AG09309 (cell line): ENCODE data around the gene MYEOV.

Experiments
- DNase-seq: peaks from one replicate; pipeline ENCODE4 v3.0.0-alpha.2; 2010; ENCODE audit warnings: low read depth
- H3K4me3 ChIP-seq: 2 replicates; pipeline ENCODE4 v1.5.1; 2011; ENCODE audit warnings: mild to moderate bottlenecking, low read depth, low read length, moderate library complexity; ENCODE audit not compliant: control insufficient read depth
- CTCF ChIP-seq: IDR thresholded peaks from 2 replicates; pipeline ENCODE4 v1.5.1; 2011; ENCODE audit warnings: mild to moderate bottlenecking, low read depth, low read length, inconsistent platforms; ENCODE audit not compliant: insufficient read depth, control insufficient read depth; ENCODE audit errors: missing control alignments

The MYEOV gene

GRCh38 chr11:69300120-69301060 lies 6.4 kb downstream of the MYEOV start:
- DNase-seq, result no peak
- H3K4me3 ChIP-seq, result no peak overlapping the region

GRCh38 chr11:69301081-69301454 lies 7.1 kb downstream of the MYEOV start:
- no peak overlapping the region for H3K4me3 ChIP-seq
- TF ChIP-seq CTCF, result no peak
- DNase-seq, result no peak

More at GRCh38 chr11:69300120-69301060, 6.4 kb downstream of the MYEOV start:
- TF ChIP-seq CTCF, result no peak

GRCh38 chr11:69301455-69302401 lies 7.8 kb downstream of the MYEOV start:
- no peak for DNase-seq
- H3K4me3 ChIP-seq, result no peak overlapping the region
- no peak for TF ChIP-seq CTCF

- DNase-seq, result no peak
- TF ChIP-seq CTCF, result no peak
- no peak overlapping the region for H3K4me3 ChIP-seq
Observed at GRCh38 chr11:69302447-69303020, 8.6 kb downstream of the MYEOV start.

GRCh38 chr11:69303427-69303826 lies 9.5 kb downstream of the MYEOV start:
- no peak overlapping the region for H3K4me3 ChIP-seq
- TF ChIP-seq CTCF, result no peak
- no peak for DNase-seq

GRCh38 chr11:69304258-69304657 lies 10.3 kb downstream of the MYEOV start:
- DNase-seq, result no peak
- H3K4me3 ChIP-seq, result no peak overlapping the region
- TF ChIP-seq CTCF, result no peak
